GM12878 (cell line): Measurements from ENCODE around the gene SNCAIP. TPM values are rescaled to one million over a fixed set of nuclear protein-coding genes. Genes with fewer than 3 reads are reported as not detected.

ENCODE experiments used
- ATAC-seq: fragments of 200-7000 bp; cut with Tn5 transposase; 3 replicates; pipeline ENCODE4 v1.9.1; 2020; ENCODE audit warnings: mild to moderate bottlenecking, moderate library complexity
- BruUV-seq: library from RNA; stranded (reverse); fragments of 400-500 nt; replicated peaks from 2 replicates; lab custom pipeline; 2021; lab: Mats Ljungman, UMichigan
- CTCF ChIA-PET: fragments of 300-600 bp; sonication (Branson Sonifier 250); formaldehyde crosslinking; extraction: SDS; loops from one replicate; lab custom pipeline; 2021; ENCODE audit warnings: inconsistent platforms; lab: Yijun Ruan, JAX
- POLR2A ChIA-PET: fragments of 350-600 bp; formaldehyde crosslinking; extraction: SDS; loops from one replicate; lab custom pipeline; 2021; ENCODE audit warnings: inconsistent platforms; lab: Charles Lee
- RAD21 ChIA-PET: fragments of 300-600 bp; sonication (Branson Sonifier 250); formaldehyde crosslinking; loops from one replicate; lab custom pipeline; 2023; ENCODE audit warnings: antibody characterized with exemption; ENCODE audit not compliant: unreplicated experiment; lab: Charles Lee
- SMC1A ChIA-PET: fragments of 300-600 bp; sonication (Branson Sonifier 250); formaldehyde crosslinking; loops from one replicate; lab custom pipeline; 2023; ENCODE audit not compliant: unreplicated experiment, uncharacterized antibody; lab: Charles Lee
- DNase-seq: peaks from one replicate; pipeline ENCODE4 v3.0.0-alpha.2; 2011; ENCODE audit warnings: low read depth, low spot score
- FAIRE-seq: peaks from 3 replicates; lab custom pipeline; 2011; peaks lifted over from hg19 to GRCh38; lab: Jason Lieb, UNC
- H2AFZ ChIP-seq: 2 replicates; pipeline ENCODE4 v1.6.0; 2011; ENCODE audit warnings: low read depth, low read length, control low read depth; ENCODE audit not compliant: control insufficient read depth
- H3K27ac ChIP-seq: 2 replicates; pipeline ENCODE4 v1.5.1; 2011; ENCODE audit warnings: control low read depth; ENCODE audit not compliant: control insufficient read depth, insufficient read depth
- H3K27me3 ChIP-seq, 2 experiments: replicated peaks in 1 of 2; 2 replicates each; pipeline versions ENCODE4 v1.6.0 to v1.6.1; 2011; ENCODE audit warnings: low read length in 1 of 2; ENCODE audit not compliant: control insufficient read depth in 2 of 2, insufficient read depth in 2 of 2
- H3K36me3 ChIP-seq, 2 experiments: 2 replicates each; pipeline ENCODE4 v1.5.1; 2011; ENCODE audit warnings: low read length in 1 of 2; ENCODE audit not compliant: control insufficient read depth in 2 of 2, insufficient read depth in 2 of 2
- H3K4me1 ChIP-seq: 2 replicates; pipeline ENCODE4 v1.6.1; 2011; ENCODE audit warnings: mild to moderate bottlenecking, low read length, moderate library complexity, mixed read lengths; ENCODE audit not compliant: control insufficient read depth, insufficient read depth
- H3K4me2 ChIP-seq: 2 replicates; pipeline ENCODE4 v1.6.0; 2011; ENCODE audit warnings: control low read depth; ENCODE audit not compliant: control insufficient read depth, insufficient read depth
- H3K4me3 ChIP-seq: fragments of 200-600 bp; sonication (generic); 2 replicates; pipeline ENCODE4 v1.5.1; 2016
- H3K79me2 ChIP-seq: 2 replicates; pipeline ENCODE4 v1.6.0; 2011; ENCODE audit warnings: low read length; ENCODE audit not compliant: control insufficient read depth, insufficient read depth
- H3K9ac ChIP-seq: 2 replicates; pipeline ENCODE4 v1.8.0; 2011; ENCODE audit warnings: low read length, control low read depth, mixed read lengths; ENCODE audit not compliant: control insufficient read depth, insufficient read depth
- H3K9me3 ChIP-seq: replicated peaks from 3 replicates; pipeline ENCODE4 v1.5.1; 2011; ENCODE audit warnings: mild to moderate bottlenecking, low read length; ENCODE audit not compliant: control insufficient read depth, insufficient read depth
- H4K20me1 ChIP-seq: 2 replicates; pipeline ENCODE4 v1.6.0; 2011; ENCODE audit not compliant: control insufficient read depth, insufficient read depth
- BHLHE40 ChIP-seq, 2 experiments: fragments of 450-650 bp in 1 of 2; IDR thresholded peaks; 2 replicates each; pipeline ENCODE4 v1.6.1; 2011 to 2017; ENCODE audit warnings: low read depth in 2 of 2, borderline replicate concordance in 1 of 2, improper control_type of control experiment in 1 of 2, low read length in 1 of 2, mild to moderate bottlenecking in 1 of 2
- CREB1 ChIP-seq: IDR thresholded peaks from 2 replicates; pipeline ENCODE4 v1.6.1; 2012; ENCODE audit warnings: low read depth, mild to moderate bottlenecking, inconsistent platforms
- CREM ChIP-seq: IDR thresholded peaks from 2 replicates; pipeline ENCODE4 v1.6.1; 2014; ENCODE audit warnings: antibody characterized with exemption, low read depth
- MYC ChIP-seq: IDR thresholded peaks from 2 replicates; pipeline ENCODE4 v1.6.1; 2011; ENCODE audit warnings: mild to moderate bottlenecking, low read length, moderate library complexity, inconsistent platforms; ENCODE audit not compliant: insufficient read depth, insufficient replicate concordance, insufficient read length, severe bottlenecking
- RAD21 ChIP-seq: IDR thresholded peaks from 2 replicates; pipeline ENCODE4 v1.6.1; 2011; ENCODE audit warnings: mild to moderate bottlenecking, low read depth, low read length, moderate library complexity; ENCODE audit not compliant: insufficient read depth
- RAD51 ChIP-seq: fragments of 450-650 bp; IDR thresholded peaks from 2 replicates; pipeline ENCODE4 v1.6.1; 2016; ENCODE audit warnings: moderate library complexity, mild to moderate bottlenecking, inconsistent platforms
- RBBP5 ChIP-seq: fragments of 200-600 bp; sonication (generic); conservative IDR thresholded peaks from 2 replicates; pipeline ENCODE4 v1.6.1; 2016
- RCOR1 ChIP-seq: conservative IDR thresholded peaks from 2 replicates; pipeline ENCODE4 v1.6.1; 2012; ENCODE audit warnings: low read depth, low read length, improper control_type of control experiment
- SIN3A ChIP-seq: IDR thresholded peaks from 2 replicates; pipeline ENCODE4 v1.6.1; 2012; ENCODE audit warnings: low read depth, low read length, improper control_type of control experiment
- SMC3 ChIP-seq: IDR thresholded peaks from 2 replicates; pipeline ENCODE4 v1.6.1; 2011; ENCODE audit warnings: low read length, improper control_type of control experiment, borderline replicate concordance
- TCF7 ChIP-seq: IDR thresholded peaks from 2 replicates; pipeline ENCODE4 v1.6.1; 2014; ENCODE audit warnings: antibody characterized with exemption, borderline replicate concordance
- ZNF384 ChIP-seq: IDR thresholded peaks from 2 replicates; pipeline ENCODE4 v1.6.1; 2012; ENCODE audit warnings: low read depth, mild to moderate bottlenecking, low read length, improper control_type of control experiment, borderline replicate concordance
- WGBS: methylation state at CpG from one replicate; pipeline ENCODE4 v1.1.6; 2016; ENCODE audit warnings: low lambda C conversion rate; ENCODE audit not compliant: insufficient replicate concordance, insufficient coverage; ENCODE audit errors: missing lambda C conversion rate; 5-methylcytosine and 5-hydroxymethylcytosine counted together
- in situ Hi-C: fragments of 300-500 bp; cut with MboI; formaldehyde crosslinking; loops from 9 replicates; pipeline ENCODE4 v1.14.3; 2018; ENCODE audit warnings: mixed read lengths
- intact Hi-C: fragments of 100-400 bp; cut with micrococcal nuclease; formaldehyde crosslinking; loops from one replicate; pipeline ENCODE4 v1.14.2; 2022; ENCODE audit not compliant: unreplicated experiment
- polyA plus RNA-seq, 11 experiments: library from polyadenylated mRNA; depleted of rRNA in 4 of 11; unstranded in 6 of 11; stranded (reverse) in 5 of 11; fragments of >200 nt; fragmentation: Nextera tagmentation in 4 of 11; fragmentation: Illumina TruSeq in 1 of 11; extraction: Ambion mirVana in 4 of 11; extraction: Trizol in 1 of 11; gene quantifications; 1 replicate in 1 of 11; 2 replicates in 10 of 11; pipeline versions ENCODE4 v1.2.1 to v1.2.3, GENCODE V29; 2011 to 2016; ENCODE audit warnings: inconsistent platforms in 2 of 11, missing spikeins in 2 of 11, low read depth in 1 of 11
- total RNA-seq, 4 experiments: library from RNA; depleted of rRNA in 3 of 4; stranded (reverse); fragments of >200 nt in 3 of 4; fragmentation: Illumina TruSeq in 1 of 4; extraction: Trizol in 1 of 4; gene quantifications; 2 replicates each; pipeline versions ENCODE4 v1.2.1 to v1.2.3, GENCODE V29; 2013 to 2021
- TF ChIP-seq, protein P1 (sequence below): IDR thresholded peaks from 2 replicates; pipeline ENCODE4 v1.6.1; 2012; ENCODE audit warnings: low read depth, low read length, improper control_type of control experiment
- TF ChIP-seq, protein P2 (sequence below): IDR thresholded peaks from 2 replicates; pipeline ENCODE4 v1.6.1; 2012; ENCODE audit warnings: low read depth, low read length, improper control_type of control experiment
- TF ChIP-seq, protein P3 (sequence below): fragments of 450-650 bp; IDR thresholded peaks from 2 replicates; pipeline ENCODE4 v1.6.1; 2017; ENCODE audit warnings: borderline replicate concordance
- TF ChIP-seq, protein P4 (sequence below): IDR thresholded peaks from 2 replicates; pipeline ENCODE4 v1.6.1; 2011; ENCODE audit warnings: mild to moderate bottlenecking, low read depth, low read length, moderate library complexity; ENCODE audit not compliant: insufficient replicate concordance

SNCAIP gene
- total and polyA plus RNA-seq, 10 of the 15 experiments (the other 5 are each of a cell fraction or from before 2014, with no cell fraction given), result 0.03 to 0.62 (median 0.16) TPM; not detected in 1

DNA sequence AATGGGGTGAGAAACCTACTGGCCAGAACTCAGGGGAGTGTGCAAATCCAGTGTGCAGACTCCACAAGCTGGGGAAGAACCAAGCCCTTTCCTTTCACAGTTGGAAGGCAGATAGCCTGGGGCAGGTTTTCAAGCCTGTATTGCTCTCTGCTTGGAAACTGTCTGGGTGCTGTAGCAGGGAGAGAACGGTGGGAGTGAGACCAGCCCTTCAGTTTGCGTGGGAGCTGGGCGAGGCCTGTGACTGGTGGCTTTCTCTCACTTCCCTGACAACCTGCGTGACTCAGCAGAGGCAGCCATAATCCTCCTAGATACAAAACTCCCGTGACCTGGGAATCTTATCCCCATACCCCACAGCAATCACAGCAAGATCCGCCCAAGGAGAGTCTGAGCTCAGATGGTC lies 44.9 kb upstream of the SNCAIP start:
- FAIRE-seq (no peak), ATAC-seq (no peak), DNase-seq (no peak)
- 26% methylated on average over 6 of the region's 6 CpGs for WGBS
- Histone ChIP-seq H3K9me3 (no peaks in the 10 kb centered on the region; the same call in 2 of the 3 replicates), H3K4me2 (no peak overlapping the region), H3K4me1 (no peaks in the 10 kb centered on the region), H3K9ac (no peak overlapping the region), H3K79me2 (no peaks in the 10 kb centered on the region), H3K4me3 (no peak overlapping the region), H4K20me1 (no peaks in the 10 kb centered on the region), H3K36me3 (no peaks in the 10 kb centered on the region), H3K27ac (no peak overlapping the region), H3K27me3 (no peaks in the 10 kb centered on the region), H2AFZ (peak overlapping the region; percentile 23; the same call in 1 of the 2 replicates)
- ChIA-PET SMC1A (interaction anchor here (1.4 to 2.3 kb wide), 2 partner anchors 9 to 25 kb away, joined by 3 to 7 read pairs; no protein-coding TSS in a partner anchor), POLR2A (no interaction called here), RAD21 (no interaction called here), CTCF (no interaction called here)
- in situ Hi-C loops (no loop called here), intact Hi-C loops (no loop called here)
- BruUV-seq, result no TSS peak
- no peak for TF ChIP-seq ZNF384
- no peak for TF ChIP-seq BHLHE40 (IDR thresholded peaks at IDR 0.05; ENCODE audit: borderline replicate concordance in 1 of 2, low read depth in 2 of 2, low read length in 1 of 2)
- TF ChIP-seq RBBP5, result no peak
- TF ChIP-seq, protein P1, sequence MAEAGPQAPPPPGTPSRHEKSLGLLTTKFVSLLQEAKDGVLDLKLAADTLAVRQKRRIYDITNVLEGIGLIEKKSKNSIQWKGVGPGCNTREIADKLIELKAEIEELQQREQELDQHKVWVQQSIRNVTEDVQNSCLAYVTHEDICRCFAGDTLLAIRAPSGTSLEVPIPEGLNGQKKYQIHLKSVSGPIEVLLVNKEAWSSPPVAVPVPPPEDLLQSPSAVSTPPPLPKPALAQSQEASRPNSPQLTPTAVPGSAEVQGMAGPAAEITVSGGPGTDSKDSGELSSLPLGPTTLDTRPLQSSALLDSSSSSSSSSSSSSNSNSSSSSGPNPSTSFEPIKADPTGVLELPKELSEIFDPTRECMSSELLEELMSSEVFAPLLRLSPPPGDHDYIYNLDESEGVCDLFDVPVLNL, result no peak
- no peak for TF ChIP-seq SIN3A
- no peak for TF ChIP-seq RAD21
- no peak for TF ChIP-seq MYC
- TF ChIP-seq, protein P2, sequence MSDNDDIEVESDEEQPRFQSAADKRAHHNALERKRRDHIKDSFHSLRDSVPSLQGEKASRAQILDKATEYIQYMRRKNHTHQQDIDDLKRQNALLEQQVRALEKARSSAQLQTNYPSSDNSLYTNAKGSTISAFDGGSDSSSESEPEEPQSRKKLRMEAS, result no peak
- TF ChIP-seq TCF7, result no peak
- no peak for TF ChIP-seq CREM
- TF ChIP-seq CREB1, result no peak
- TF ChIP-seq, protein P3, sequence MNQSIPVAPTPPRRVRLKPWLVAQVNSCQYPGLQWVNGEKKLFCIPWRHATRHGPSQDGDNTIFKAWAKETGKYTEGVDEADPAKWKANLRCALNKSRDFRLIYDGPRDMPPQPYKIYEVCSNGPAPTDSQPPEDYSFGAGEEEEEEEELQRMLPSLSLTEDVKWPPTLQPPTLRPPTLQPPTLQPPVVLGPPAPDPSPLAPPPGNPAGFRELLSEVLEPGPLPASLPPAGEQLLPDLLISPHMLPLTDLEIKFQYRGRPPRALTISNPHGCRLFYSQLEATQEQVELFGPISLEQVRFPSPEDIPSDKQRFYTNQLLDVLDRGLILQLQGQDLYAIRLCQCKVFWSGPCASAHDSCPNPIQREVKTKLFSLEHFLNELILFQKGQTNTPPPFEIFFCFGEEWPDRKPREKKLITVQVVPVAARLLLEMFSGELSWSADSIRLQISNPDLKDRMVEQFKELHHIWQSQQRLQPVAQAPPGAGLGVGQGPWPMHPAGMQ, result no peak
- TF ChIP-seq, protein P4, sequence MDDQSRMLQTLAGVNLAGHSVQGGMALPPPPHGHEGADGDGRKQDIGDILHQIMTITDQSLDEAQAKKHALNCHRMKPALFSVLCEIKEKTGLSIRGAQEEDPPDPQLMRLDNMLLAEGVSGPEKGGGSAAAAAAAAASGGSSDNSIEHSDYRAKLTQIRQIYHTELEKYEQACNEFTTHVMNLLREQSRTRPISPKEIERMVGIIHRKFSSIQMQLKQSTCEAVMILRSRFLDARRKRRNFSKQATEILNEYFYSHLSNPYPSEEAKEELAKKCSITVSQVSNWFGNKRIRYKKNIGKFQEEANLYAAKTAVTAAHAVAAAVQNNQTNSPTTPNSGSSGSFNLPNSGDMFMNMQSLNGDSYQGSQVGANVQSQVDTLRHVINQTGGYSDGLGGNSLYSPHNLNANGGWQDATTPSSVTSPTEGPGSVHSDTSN, result no peak
- no peak for TF ChIP-seq RCOR1
- no peak for TF ChIP-seq RAD51
- TF ChIP-seq SMC3, result no peak
